K562 (cell line): Measurements from ENCODE around the gene CLASP1. TPM values are rescaled to one million over a fixed set of nuclear protein-coding genes. Genes with fewer than 3 reads are reported as not detected.

ENCODE experiments used
- CBX3 ChIP-seq, 2 experiments: IDR thresholded peaks; 1 replicate in 1 of 2; 2 replicates in 1 of 2; pipeline ENCODE4 v1.6.1; 2012; ENCODE audit warnings: inconsistent platforms in 2 of 2, low read length in 2 of 2, borderline replicate concordance in 1 of 2, control low read depth in 1 of 2
- CHD1 ChIP-seq: fragments of 200-600 bp; sonication (generic); IDR thresholded peaks from one replicate; pipeline ENCODE4 v1.6.1; 2012; ENCODE audit warnings: mild to moderate bottlenecking, moderate library complexity, low read length, inconsistent platforms
- CTCFL ChIP-seq: IDR thresholded peaks from 2 replicates; pipeline ENCODE4 v1.6.1; 2011; ENCODE audit warnings: borderline replicate concordance, low read depth, mild to moderate bottlenecking, moderate library complexity, low read length; ENCODE audit not compliant: insufficient read depth, poor library complexity, severe bottlenecking
- EP400 ChIP-seq: fragments of 450-650 bp; IDR thresholded peaks from 2 replicates; pipeline ENCODE4 v1.6.1; 2017; ENCODE audit warnings: antibody characterized with exemption, mild to moderate bottlenecking, moderate library complexity
- HOXB6 ChIP-seq: fragments of 250-450 bp; sonication (Bioruptor Pico); IDR thresholded peaks from 2 replicates; pipeline ENCODE4 v1.5.1; 2022; ENCODE audit warnings: mild to moderate bottlenecking, borderline replicate concordance
- ILF3 ChIP-seq: fragments of 450-650 bp; IDR thresholded peaks from 2 replicates; pipeline ENCODE4 v1.6.1; 2018; ENCODE audit warnings: antibody characterized with exemption, mild to moderate bottlenecking, moderate library complexity, borderline replicate concordance
- MAFG ChIP-seq: fragments of 450-650 bp; conservative IDR thresholded peaks from 2 replicates; pipeline ENCODE4 v1.6.1; 2016; ENCODE audit warnings: missing genetic modification characterization, missing compliant biosample characterization
- MBD1 ChIP-seq: fragments of 250-450 bp; sonication (Bioruptor Pico); IDR thresholded peaks from 2 replicates; pipeline ENCODE4 v1.8.0; 2022; ENCODE audit warnings: inconsistent platforms
- RB1 ChIP-seq: fragments of 450-650 bp; IDR thresholded peaks from 2 replicates; pipeline ENCODE4 v1.6.1; 2017; ENCODE audit warnings: low read depth, mild to moderate bottlenecking
- RBFOX2 ChIP-seq: fragments of 200-400 bp; formaldehyde crosslinking; IDR thresholded peaks from 2 replicates; pipeline ENCODE4 v1.6.1; 2017; ENCODE audit warnings: low read depth, mild to moderate bottlenecking, low read length, moderate library complexity
- SMARCB1 ChIP-seq: IDR thresholded peaks from 2 replicates; pipeline ENCODE4 v1.6.1; 2011; ENCODE audit warnings: improper control_type of control experiment, low read depth; ENCODE audit not compliant: insufficient read length
- SMARCC2 ChIP-seq: fragments of 450-650 bp; IDR thresholded peaks from 2 replicates; pipeline ENCODE4 v1.6.1; 2017; ENCODE audit warnings: antibody characterized with exemption, moderate library complexity, mild to moderate bottlenecking, low read depth
- TAL1 ChIP-seq: fragments of 450-650 bp; IDR thresholded peaks from 2 replicates; pipeline ENCODE4 v1.6.1; 2016; ENCODE audit warnings: mild to moderate bottlenecking
- TGIF2 ChIP-seq: sonication (generic); formaldehyde crosslinking; IDR thresholded peaks from 2 replicates; pipeline ENCODE4 v1.8.1; 2022; ENCODE audit warnings: mild to moderate bottlenecking, missing genetic modification reagents, moderate library complexity
- ZFP30 ChIP-seq: fragments of 250-450 bp; sonication (Bioruptor Pico); IDR thresholded peaks from 2 replicates; pipeline ENCODE4 v1.8.0; 2022; ENCODE audit warnings: moderate library complexity, mild to moderate bottlenecking, inconsistent platforms, borderline replicate concordance
- ZNF184 ChIP-seq: sonication (generic); formaldehyde crosslinking; IDR thresholded peaks from 2 replicates; pipeline ENCODE4 v1.5.0; 2020; ENCODE audit warnings: missing genetic modification reagents
- ZNF24 ChIP-seq: fragments of 450-650 bp; IDR thresholded peaks from 2 replicates; pipeline ENCODE4 v1.6.1; 2016
- polyA plus RNA-seq, 8 experiments: library from polyadenylated mRNA; depleted of rRNA in 4 of 8; stranded (reverse) in 5 of 8; unstranded in 3 of 8; fragments of >200 nt; fragmentation: Nextera tagmentation in 2 of 8; fragmentation: Illumina TruSeq in 1 of 8; extraction: Ambion mirVana in 2 of 8; extraction: Trizol in 1 of 8; gene quantifications; 2 replicates each; pipeline versions ENCODE4 v1.2.1 to v1.2.3, GENCODE V29; 2011 to 2014; ENCODE audit warnings: inconsistent platforms in 1 of 8, missing spikeins in 1 of 8
- total RNA-seq, 7 experiments: library from RNA; depleted of rRNA in 6 of 7; stranded (reverse); fragments of >200 nt in 6 of 7; fragmentation: Illumina TruSeq in 2 of 7; extraction: Trizol in 2 of 7; gene quantifications; 2 replicates each; pipeline versions ENCODE4 v1.2.1 to v1.2.3, GENCODE V29; 2011 to 2021; ENCODE audit warnings: low replicate concordance in 1 of 7
- TF ChIP-seq, protein P1 (sequence below): IDR thresholded peaks from 2 replicates; pipeline ENCODE4 v1.6.1; 2012; ENCODE audit warnings: low read depth, low read length, improper control_type of control experiment, borderline replicate concordance
- TF ChIP-seq, protein P2 (sequence below): IDR thresholded peaks from 3 replicates; pipeline ENCODE4 v1.6.1; 2011; ENCODE audit warnings: borderline replicate concordance, mild to moderate bottlenecking; ENCODE audit not compliant: insufficient read length, insufficient read depth
- TF ChIP-seq, protein P3 (sequence below): fragments of 200-800 bp; sonication (Bioruptor generic); IDR thresholded peaks from 2 replicates; pipeline ENCODE4 v1.6.1; 2017; ENCODE audit warnings: missing genetic modification characterization, missing compliant biosample characterization

The CLASP1 gene
- total and polyA plus RNA-seq, 9 of the 15 experiments (the other 6 are each of a cell fraction or from before 2014, with no cell fraction given) = 1.7 to 40.3 (median 20.7) TPM

DNA sequence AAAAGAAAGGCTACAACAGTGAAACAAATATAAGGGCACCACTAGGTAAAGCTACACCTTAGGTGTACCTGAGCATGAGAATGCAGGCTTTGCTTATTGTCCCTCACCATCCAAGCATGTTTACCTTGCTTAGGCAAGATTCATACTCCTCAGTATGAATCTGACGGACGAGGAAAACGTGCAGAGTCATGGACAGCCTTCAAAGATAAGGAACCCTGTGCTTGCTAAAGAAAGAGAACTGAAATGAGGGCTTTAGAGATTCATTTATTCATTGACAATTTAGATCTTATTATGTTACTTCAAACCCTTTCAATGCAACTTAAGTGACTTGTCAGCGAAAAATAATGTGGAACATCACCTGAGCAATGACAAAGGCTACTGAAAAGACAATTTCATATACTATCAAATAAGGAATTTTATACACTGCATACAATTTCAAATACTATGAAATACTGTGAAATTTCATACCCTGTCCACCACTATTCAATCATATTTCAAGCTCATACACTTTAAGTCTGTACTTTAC, 21.7 kb downstream of the CLASP1 start (continued):
- TF ChIP-seq, protein P1, sequence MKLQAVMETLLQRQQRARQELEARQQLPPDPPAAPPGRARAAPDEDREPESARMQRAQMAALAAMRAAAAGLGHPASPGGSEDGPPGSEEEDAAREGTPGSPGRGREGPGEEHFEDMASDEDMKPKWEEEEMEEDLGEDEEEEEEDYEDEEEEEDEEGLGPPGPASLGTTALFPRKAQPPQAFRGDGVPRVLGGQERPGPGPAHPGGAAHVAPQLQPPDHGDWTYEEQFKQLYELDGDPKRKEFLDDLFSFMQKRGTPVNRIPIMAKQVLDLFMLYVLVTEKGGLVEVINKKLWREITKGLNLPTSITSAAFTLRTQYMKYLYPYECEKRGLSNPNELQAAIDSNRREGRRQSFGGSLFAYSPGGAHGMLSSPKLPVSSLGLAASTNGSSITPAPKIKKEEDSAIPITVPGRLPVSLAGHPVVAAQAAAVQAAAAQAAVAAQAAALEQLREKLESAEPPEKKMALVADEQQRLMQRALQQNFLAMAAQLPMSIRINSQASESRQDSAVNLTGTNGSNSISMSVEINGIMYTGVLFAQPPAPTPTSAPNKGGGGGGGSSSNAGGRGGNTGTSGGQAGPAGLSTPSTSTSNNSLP = no peak
- TF ChIP-seq SMARCB1 (peak; percentile 40), SMARCC2 (no peak), CTCFL (no peak), ILF3 (no peak), ZNF24 (peak; percentile 90), MAFG (tag) (peak; percentile 90), TGIF2 (no peak), HOXB6 (no peak), RB1 (no peak), MBD1 (CRISPR knock-in tag) (no peak), CHD1 (no peak), EP400 (no peak), RBFOX2 (no peak), ZNF184 (no peak), CBX3 (IDR thresholded peaks at IDR 0.05; ENCODE audit: borderline replicate concordance in 1 of 2, low read length in 2 of 2) (peak in 1 of 2 experiments; percentile 55; a peak in 1 of 3 replicates), ZFP30 (CRISPR knock-in tag) (no peak), TAL1 (no peak)
- TF ChIP-seq, protein P2, sequence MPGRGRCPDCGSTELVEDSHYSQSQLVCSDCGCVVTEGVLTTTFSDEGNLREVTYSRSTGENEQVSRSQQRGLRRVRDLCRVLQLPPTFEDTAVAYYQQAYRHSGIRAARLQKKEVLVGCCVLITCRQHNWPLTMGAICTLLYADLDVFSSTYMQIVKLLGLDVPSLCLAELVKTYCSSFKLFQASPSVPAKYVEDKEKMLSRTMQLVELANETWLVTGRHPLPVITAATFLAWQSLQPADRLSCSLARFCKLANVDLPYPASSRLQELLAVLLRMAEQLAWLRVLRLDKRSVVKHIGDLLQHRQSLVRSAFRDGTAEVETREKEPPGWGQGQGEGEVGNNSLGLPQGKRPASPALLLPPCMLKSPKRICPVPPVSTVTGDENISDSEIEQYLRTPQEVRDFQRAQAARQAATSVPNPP = no peak
- TF ChIP-seq, protein P3, sequence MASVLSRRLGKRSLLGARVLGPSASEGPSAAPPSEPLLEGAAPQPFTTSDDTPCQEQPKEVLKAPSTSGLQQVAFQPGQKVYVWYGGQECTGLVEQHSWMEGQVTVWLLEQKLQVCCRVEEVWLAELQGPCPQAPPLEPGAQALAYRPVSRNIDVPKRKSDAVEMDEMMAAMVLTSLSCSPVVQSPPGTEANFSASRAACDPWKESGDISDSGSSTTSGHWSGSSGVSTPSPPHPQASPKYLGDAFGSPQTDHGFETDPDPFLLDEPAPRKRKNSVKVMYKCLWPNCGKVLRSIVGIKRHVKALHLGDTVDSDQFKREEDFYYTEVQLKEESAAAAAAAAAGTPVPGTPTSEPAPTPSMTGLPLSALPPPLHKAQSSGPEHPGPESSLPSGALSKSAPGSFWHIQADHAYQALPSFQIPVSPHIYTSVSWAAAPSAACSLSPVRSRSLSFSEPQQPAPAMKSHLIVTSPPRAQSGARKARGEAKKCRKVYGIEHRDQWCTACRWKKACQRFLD (CRISPR knock-in tag) = no peak
